Measurements from ENCODE around the gene TASP1.

The TASP1 gene

DNA sequence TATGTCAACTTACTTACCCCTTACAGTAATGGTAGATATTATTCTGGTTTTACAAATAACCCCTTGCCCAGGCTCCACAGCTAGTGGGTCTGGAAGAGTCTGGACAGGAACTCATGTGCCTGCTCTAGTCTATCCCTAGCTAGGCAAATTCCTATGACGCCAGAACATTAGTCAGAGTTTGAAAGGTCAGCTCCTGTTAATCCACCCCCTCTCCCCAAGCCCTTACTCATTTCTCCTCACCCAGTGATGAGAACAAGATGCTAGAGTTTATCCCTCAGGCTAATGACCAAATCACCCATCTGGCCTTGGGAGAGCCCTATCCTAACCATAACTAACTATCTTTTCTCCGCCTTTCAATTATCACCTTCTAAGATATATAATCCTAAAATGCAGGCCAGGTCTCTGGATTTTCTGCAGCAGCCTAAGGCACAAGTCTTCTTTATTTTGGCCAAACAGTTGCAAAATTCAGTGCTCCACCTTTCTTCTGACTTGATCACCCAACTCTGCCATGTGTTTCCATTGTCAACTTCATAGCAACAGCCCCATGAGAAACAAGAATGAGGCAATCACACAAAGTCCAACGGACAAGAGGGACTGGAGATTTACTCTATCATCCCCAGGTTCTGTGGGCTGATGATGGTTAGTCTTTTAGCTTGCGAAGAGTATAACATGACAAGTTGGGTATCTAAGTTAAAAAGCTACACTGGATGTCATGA, 113.3 kb downstream of the TASP1 start:
- Histone ChIP-seq H3K4me1 (ENCODE audit: insufficient read depth, insufficient read length) (no peaks in the 10 kb centered on the region), H3K27me3 (ENCODE audit: insufficient read depth, insufficient read length) (no peaks in the 10 kb centered on the region), H3K9ac (ENCODE audit: insufficient read length, low read depth) (no peak overlapping the region), H3K4me3 (ENCODE audit: insufficient read length, low read depth) (no peak overlapping the region), H3K9me3 (ENCODE audit: insufficient read depth, low read length) (no peaks in the 10 kb centered on the region), H3K36me3 (ENCODE audit: insufficient read depth, insufficient read length, low read length) (peaks cover 6% of the 10 kb centered on the region)
- no peak for DNase-seq (ENCODE audit: low read depth, low spot score)
- no peak for TF ChIP-seq ZNF274 (IDR thresholded peaks at IDR 0.05; ENCODE audit: low read depth, low read length)

DNA sequence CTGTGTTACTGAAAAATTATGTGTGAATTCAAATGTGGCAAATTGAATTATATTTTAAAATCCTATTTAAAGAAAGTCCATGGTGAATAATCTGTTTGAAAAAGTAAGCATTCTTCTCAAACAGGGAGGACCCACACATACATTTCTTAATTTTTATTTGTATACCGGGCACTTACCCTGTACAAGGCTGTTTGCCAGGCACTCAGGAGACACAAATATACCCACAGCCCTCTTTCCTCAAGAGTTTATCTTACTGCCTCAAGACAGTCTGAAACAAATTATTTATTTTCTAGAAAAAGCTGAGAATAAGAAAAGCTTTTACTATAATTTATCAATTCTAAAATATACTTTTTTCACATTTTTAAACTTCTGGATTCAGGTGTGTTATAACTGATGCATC, 114.4 kb downstream of the TASP1 start:
- no peaks in the 10 kb centered on the region for H3K4me1 ChIP-seq (ENCODE audit: insufficient read depth, insufficient read length)
- H3K36me3 ChIP-seq (ENCODE audit: insufficient read depth, insufficient read length, low read length) = peaks cover 6% of the 10 kb centered on the region
- no peak overlapping the region for H3K9ac ChIP-seq (ENCODE audit: insufficient read length, low read depth)
- H3K27me3 ChIP-seq (ENCODE audit: insufficient read depth, insufficient read length) = no peaks in the 10 kb centered on the region
- H3K9me3 ChIP-seq (ENCODE audit: insufficient read depth, low read length) = no peaks in the 10 kb centered on the region
- no peak for DNase-seq (ENCODE audit: low read depth, low spot score)
- TF ChIP-seq SUZ12 (IDR thresholded peaks at IDR 0.05; ENCODE audit: extremely low read depth, insufficient read depth, insufficient read length) (no peak), YY1 (IDR thresholded peaks at IDR 0.05; ENCODE audit: insufficient read depth, insufficient read length) (no peak), ZNF274 (IDR thresholded peaks at IDR 0.05; ENCODE audit: low read depth, low read length) (no peak)
- no peak overlapping the region for H3K4me3 ChIP-seq (ENCODE audit: insufficient read length, low read depth)

DNA sequence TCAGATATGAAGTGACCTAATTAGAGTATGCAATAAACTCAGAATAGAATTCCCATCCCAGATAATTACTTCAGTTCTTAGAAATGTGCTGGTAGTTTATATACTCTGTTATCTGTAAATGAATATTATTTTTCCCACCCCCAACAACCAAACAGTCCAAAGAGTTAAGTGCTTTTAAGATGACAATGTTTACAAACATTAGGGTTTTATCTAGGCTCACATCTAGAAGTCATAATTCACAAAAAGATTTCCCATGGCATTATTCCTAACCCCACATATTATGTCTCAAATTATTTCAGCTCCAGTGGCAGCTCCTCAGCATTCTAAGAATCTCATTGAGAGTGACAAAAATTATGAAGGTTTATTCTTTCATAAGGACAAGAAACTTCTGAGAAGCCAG, 120.9 kb downstream of the TASP1 start:
- no peak for DNase-seq (ENCODE audit: low read depth, low spot score)

DNA sequence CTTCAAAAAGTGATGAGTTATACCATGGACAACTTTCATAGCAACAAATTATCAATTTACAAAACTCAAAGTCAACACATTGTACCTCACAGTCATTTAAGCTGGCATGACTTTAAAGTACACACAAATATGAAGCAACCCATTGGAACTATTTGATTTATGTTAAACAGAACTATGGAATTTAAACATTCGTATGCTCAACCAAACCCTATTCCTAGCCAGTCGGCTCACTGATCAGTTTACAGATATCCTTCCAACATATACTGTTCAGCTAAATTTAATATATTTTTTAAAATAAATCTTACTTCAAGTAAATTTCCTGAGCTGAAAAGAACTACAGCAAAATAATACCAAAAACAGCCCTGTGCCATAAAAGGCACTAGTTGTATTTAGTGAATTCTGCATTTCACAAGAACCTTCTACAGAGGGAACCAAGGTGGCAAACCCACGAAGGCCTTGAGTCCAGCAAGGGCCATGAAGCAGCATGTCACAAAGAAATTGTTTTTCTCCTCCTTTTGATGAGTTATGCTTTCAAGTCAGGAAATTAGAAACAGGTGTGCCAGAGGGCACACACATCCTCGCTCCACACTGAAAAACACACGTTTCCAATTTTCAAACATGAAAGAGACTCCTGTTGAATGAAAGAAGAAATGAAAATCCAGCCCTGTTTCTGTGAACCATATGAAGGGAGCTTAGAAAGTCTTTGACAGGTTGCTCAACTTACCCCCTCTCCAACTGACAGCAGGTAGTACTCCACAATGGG, 122.8 kb downstream of the TASP1 start:
- no peak for DNase-seq (ENCODE audit: low read depth, low spot score)
- no peak for TF ChIP-seq ZNF274 (IDR thresholded peaks at IDR 0.05; ENCODE audit: low read depth, low read length)
- no peak for TF ChIP-seq YY1 (IDR thresholded peaks at IDR 0.05; ENCODE audit: insufficient read depth, insufficient read length)
- TF ChIP-seq SUZ12 (IDR thresholded peaks at IDR 0.05; ENCODE audit: extremely low read depth, insufficient read depth, insufficient read length) = no peak
- Histone ChIP-seq H3K4me3 (ENCODE audit: insufficient read length, low read depth) (no peak overlapping the region), H3K9ac (ENCODE audit: insufficient read length, low read depth) (no peak overlapping the region), H3K4me1 (ENCODE audit: insufficient read depth, insufficient read length) (no peaks in the 10 kb centered on the region), H3K36me3 (ENCODE audit: insufficient read depth, insufficient read length, low read length) (peaks cover 2% of the 10 kb centered on the region), H3K9me3 (ENCODE audit: insufficient read depth, low read length) (no peaks in the 10 kb centered on the region), H3K27me3 (ENCODE audit: insufficient read depth, insufficient read length) (no peaks in the 10 kb centered on the region)

More for the DNA sequence above, 120.9 kb downstream of the TASP1 start:
- Histone ChIP-seq H3K9ac (ENCODE audit: insufficient read length, low read depth) (no peak overlapping the region), H3K4me1 (ENCODE audit: insufficient read depth, insufficient read length) (no peaks in the 10 kb centered on the region), H3K36me3 (ENCODE audit: insufficient read depth, insufficient read length, low read length) (peaks cover 2% of the 10 kb centered on the region), H3K27me3 (ENCODE audit: insufficient read depth, insufficient read length) (no peaks in the 10 kb centered on the region), H3K4me3 (ENCODE audit: insufficient read length, low read depth) (no peak overlapping the region), H3K9me3 (ENCODE audit: insufficient read depth, low read length) (no peaks in the 10 kb centered on the region)
- TF ChIP-seq YY1 (IDR thresholded peaks at IDR 0.05; ENCODE audit: insufficient read depth, insufficient read length) = no peak

DNA sequence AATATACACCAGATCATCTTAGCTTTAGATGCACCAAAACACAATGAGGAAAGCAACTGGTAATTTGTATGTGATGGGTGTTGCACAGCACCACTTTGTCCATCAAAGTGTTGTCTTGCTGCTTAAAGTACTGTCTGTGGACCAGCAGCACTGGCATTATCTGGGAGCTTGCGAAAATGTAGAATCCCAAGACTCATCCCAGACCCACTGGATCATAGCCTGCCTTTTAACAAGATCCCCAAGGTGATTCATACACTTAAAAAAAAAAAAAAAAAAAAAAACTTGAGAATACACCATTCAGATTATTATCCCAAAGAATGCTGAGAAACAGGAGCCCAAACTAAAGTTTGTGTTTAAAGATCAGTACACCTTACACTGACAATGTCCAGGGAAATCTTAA, 123.4 kb downstream of the TASP1 start:
- peaks cover 2% of the 10 kb centered on the region for H3K36me3 ChIP-seq (ENCODE audit: insufficient read depth, insufficient read length, low read length)
- H3K4me1 ChIP-seq (ENCODE audit: insufficient read depth, insufficient read length) = no peaks in the 10 kb centered on the region
- H3K9me3 ChIP-seq (ENCODE audit: insufficient read depth, low read length) = no peaks in the 10 kb centered on the region
- no peak overlapping the region for H3K9ac ChIP-seq (ENCODE audit: insufficient read length, low read depth)
- DNase-seq (ENCODE audit: low read depth, low spot score) = no peak
- no peak overlapping the region for H3K4me3 ChIP-seq (ENCODE audit: insufficient read length, low read depth)
- H3K27me3 ChIP-seq (ENCODE audit: insufficient read depth, insufficient read length) = no peaks in the 10 kb centered on the region
- no peak for TF ChIP-seq SUZ12 (IDR thresholded peaks at IDR 0.05; ENCODE audit: extremely low read depth, insufficient read depth, insufficient read length)
- no peak for TF ChIP-seq YY1 (IDR thresholded peaks at IDR 0.05; ENCODE audit: insufficient read depth, insufficient read length)
- no peak for TF ChIP-seq ZNF274 (IDR thresholded peaks at IDR 0.05; ENCODE audit: low read depth, low read length)

DNA sequence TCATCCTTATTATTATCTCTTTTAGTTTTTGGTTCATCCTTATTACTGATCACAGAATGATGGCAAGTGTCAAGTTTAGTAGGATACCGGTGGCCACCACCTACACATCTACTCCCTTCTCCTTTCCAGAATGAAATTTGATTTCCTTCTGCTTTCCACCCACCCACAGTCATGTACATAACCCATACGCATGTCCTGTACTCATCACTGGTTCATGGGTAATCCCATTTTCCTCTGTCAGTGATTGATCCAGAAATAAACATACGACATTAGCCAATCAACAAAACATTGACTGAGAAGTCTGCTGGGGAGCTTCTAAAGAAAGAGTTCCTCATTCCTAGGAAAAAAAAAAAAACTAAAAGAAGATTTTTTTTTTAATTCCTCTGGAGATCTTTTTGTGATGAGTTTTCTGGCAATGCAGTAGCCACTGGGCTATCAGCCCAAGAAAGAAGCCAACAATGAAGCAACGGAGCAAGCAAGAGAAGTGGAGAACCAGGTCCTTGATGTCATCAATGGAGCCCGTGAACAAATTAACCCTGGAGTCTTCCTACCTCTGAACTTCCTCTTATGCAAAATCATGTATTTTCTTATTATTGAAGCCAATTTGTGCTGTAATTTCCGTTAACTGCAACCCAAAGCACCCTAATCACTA, 127.8 kb downstream of the TASP1 start:
- Histone ChIP-seq H3K4me3 (ENCODE audit: insufficient read length, low read depth) (no peak overlapping the region), H3K9me3 (ENCODE audit: insufficient read depth, low read length) (no peaks in the 10 kb centered on the region), H3K9ac (ENCODE audit: insufficient read length, low read depth) (no peak overlapping the region), H3K36me3 (ENCODE audit: insufficient read depth, insufficient read length, low read length) (no peaks in the 10 kb centered on the region), H3K4me1 (ENCODE audit: insufficient read depth, insufficient read length) (no peaks in the 10 kb centered on the region), H3K27me3 (ENCODE audit: insufficient read depth, insufficient read length) (no peaks in the 10 kb centered on the region)
- TF ChIP-seq ZNF274 (IDR thresholded peaks at IDR 0.05; ENCODE audit: low read depth, low read length) = no peak
- TF ChIP-seq YY1 (IDR thresholded peaks at IDR 0.05; ENCODE audit: insufficient read depth, insufficient read length) = no peak
- no peak for TF ChIP-seq SUZ12 (IDR thresholded peaks at IDR 0.05; ENCODE audit: extremely low read depth, insufficient read depth, insufficient read length)
- no peak for DNase-seq (ENCODE audit: low read depth, low spot score)

DNA sequence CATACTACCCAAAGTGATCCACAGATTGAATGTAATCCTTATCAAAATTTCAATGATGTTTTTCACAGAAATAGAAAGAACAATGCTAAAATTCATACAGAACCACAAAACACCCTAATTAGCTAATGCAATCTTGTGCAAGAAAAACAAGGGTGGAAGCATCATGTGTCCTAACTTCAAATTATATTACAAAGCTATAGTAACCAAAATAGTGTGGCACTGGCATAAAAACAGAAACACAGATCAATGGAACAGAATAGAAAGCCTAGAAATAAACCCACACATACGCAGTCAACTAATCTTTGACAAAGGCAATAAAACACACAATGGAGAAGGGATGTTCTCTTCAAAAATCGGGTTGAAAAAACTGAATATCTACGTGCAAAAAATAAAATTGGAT, 131.1 kb downstream of the TASP1 start:
- no peak overlapping the region for H3K9ac ChIP-seq (ENCODE audit: insufficient read length, low read depth)

More for the DNA sequence above, 131.1 kb downstream of the TASP1 start:
- Histone ChIP-seq H3K9me3 (ENCODE audit: insufficient read depth, low read length) (peaks cover 11% of the 10 kb centered on the region; the same call in 1 of the 2 replicates), H3K27me3 (ENCODE audit: insufficient read depth, insufficient read length) (no peaks in the 10 kb centered on the region), H3K36me3 (ENCODE audit: insufficient read depth, insufficient read length, low read length) (no peaks in the 10 kb centered on the region), H3K4me3 (ENCODE audit: insufficient read length, low read depth) (no peak overlapping the region), H3K4me1 (ENCODE audit: insufficient read depth, insufficient read length) (no peaks in the 10 kb centered on the region)
- TF ChIP-seq ZNF274 (IDR thresholded peaks at IDR 0.05; ENCODE audit: low read depth, low read length) = no peak
- no peak for TF ChIP-seq SUZ12 (IDR thresholded peaks at IDR 0.05; ENCODE audit: extremely low read depth, insufficient read depth, insufficient read length)
- no peak for TF ChIP-seq YY1 (IDR thresholded peaks at IDR 0.05; ENCODE audit: insufficient read depth, insufficient read length)
- DNase-seq (ENCODE audit: low read depth, low spot score) = no peak

Data from NT2/D1 (cell line).